Right atrium auricular region (tissue), 2 donors: ENCODE results near the gene ZNF763. TPM values are rescaled to one million over a fixed set of nuclear protein-coding genes. Genes with fewer than 3 reads are reported as not detected.
"Not testable (repeated sequence)": the region's sequence is repeated elsewhere in the genome, so short reads cannot be mapped to it uniquely, and the experiment has no call there.

ENCODE experiments used
- DNase-seq: peaks from one replicate; pipeline ENCODE4 v3.0.0-alpha.2; 2019; ENCODE audit warnings: low spot score
- H3K27ac ChIP-seq, 2 donors: fragments of 200-600 bp; sonication (generic); 1 replicate in 1 of 2; 2 replicates in 1 of 2; pipeline ENCODE4 v1.5.1; 2016 to 2019
- H3K27me3 ChIP-seq, 2 donors: fragments of 200-600 bp; sonication (generic); one replicate each; pipeline versions ENCODE4 v1.5.1 to v1.6.0; 2017 to 2019
- H3K36me3 ChIP-seq: fragments of 200-600 bp; sonication (generic); one replicate; pipeline ENCODE4 v1.5.1; 2016
- H3K4me1 ChIP-seq, 2 donors: fragments of 200-600 bp; sonication (generic); one replicate each; pipeline versions ENCODE4 v1.5.1 to v1.6.0; 2017 to 2019
- H3K4me3 ChIP-seq, 2 donors: fragments of 200-600 bp; sonication (generic); 1 replicate in 1 of 2; 2 replicates in 1 of 2; pipeline ENCODE4 v1.5.1; 2017 to 2019; ENCODE audit warnings: mild to moderate bottlenecking in 1 of 2, moderate library complexity in 1 of 2
- H3K9me3 ChIP-seq, 2 donors: fragments of 200-600 bp; sonication (generic); one replicate each; pipeline ENCODE4 v1.5.1; 2019
- total RNA-seq, 2 donors: library from RNA; depleted of rRNA; stranded (reverse); fragments of >200 nt; gene quantifications; one replicate each; pipeline ENCODE4 v1.1.0, GENCODE V29; 2016
- TF ChIP-seq, protein P1 (sequence below), 2 donors: fragments of 200-600 bp; sonication (generic); IDR thresholded peaks; one replicate each; pipeline ENCODE4 v1.5.1; 2019; ENCODE audit warnings: antibody characterized with exemption in 2 of 2

ZNF763 gene
- total RNA-seq, 2 donors from 2014 or later: 1.4 to 2.6 TPM

DNA sequence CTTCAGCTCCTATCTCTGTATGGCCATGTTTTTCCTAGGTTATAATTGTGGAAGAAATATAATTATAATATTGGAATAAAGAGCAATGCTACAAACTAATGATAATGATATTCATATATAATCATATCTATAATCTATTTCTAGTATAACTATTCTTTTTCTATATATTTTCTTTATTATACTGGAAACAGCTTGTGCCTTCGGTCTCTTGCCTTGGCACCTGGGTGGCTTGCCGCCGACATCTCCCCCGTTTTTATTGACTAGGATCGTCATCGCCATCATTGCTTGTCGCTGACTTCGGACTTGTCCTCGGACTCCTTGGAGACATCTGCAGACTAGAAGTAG, 24.2 kb downstream of the ZNF763 start:
- Histone ChIP-seq H3K4me1 (peaks cover 0 to 10% of the 10 kb centered on the region in 2 donors), H3K27ac (peak overlapping the region in 1 of 2 donors; percentile 84), H3K27me3 (no peaks in the 10 kb centered on the region), H3K4me3 (peak overlapping the region in 1 of 2 donors; percentile 79), H3K36me3 (peaks cover 8% of the 10 kb centered on the region), H3K9me3 (no peaks in the 10 kb centered on the region)
- TF ChIP-seq, protein P1, sequence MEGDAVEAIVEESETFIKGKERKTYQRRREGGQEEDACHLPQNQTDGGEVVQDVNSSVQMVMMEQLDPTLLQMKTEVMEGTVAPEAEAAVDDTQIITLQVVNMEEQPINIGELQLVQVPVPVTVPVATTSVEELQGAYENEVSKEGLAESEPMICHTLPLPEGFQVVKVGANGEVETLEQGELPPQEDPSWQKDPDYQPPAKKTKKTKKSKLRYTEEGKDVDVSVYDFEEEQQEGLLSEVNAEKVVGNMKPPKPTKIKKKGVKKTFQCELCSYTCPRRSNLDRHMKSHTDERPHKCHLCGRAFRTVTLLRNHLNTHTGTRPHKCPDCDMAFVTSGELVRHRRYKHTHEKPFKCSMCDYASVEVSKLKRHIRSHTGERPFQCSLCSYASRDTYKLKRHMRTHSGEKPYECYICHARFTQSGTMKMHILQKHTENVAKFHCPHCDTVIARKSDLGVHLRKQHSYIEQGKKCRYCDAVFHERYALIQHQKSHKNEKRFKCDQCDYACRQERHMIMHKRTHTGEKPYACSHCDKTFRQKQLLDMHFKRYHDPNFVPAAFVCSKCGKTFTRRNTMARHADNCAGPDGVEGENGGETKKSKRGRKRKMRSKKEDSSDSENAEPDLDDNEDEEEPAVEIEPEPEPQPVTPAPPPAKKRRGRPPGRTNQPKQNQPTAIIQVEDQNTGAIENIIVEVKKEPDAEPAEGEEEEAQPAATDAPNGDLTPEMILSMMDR (IDR thresholded peaks at IDR 0.05): no peak
- DNase-seq: no peak

DNA sequence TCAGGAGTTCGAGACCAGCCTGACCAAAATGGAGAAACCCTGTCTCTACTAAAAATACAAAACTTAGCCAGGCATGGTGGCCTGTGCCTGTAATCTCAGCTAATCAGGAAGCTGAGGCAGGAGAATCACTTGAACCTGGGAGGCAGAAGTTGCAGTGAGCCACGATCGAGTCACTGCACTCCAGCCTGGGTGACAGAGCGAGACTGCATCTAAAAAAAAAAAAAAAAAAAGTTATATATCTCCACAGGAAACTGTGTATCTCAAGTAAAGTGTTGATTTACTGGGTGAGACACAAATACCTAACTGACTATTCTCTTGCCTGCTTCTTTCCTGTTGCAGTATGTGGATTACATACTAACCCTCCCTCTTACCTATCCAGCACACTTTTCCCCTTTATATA, 27.1 kb downstream of the ZNF763 start:
- not testable (repeated sequence) for H3K36me3 ChIP-seq, H3K27ac ChIP-seq, H3K4me3 ChIP-seq, DNase-seq, H3K27me3 ChIP-seq, H3K9me3 ChIP-seq
- H3K4me1 ChIP-seq: peaks cover 0 to 10% of the 10 kb centered on the region in 2 donors

DNA sequence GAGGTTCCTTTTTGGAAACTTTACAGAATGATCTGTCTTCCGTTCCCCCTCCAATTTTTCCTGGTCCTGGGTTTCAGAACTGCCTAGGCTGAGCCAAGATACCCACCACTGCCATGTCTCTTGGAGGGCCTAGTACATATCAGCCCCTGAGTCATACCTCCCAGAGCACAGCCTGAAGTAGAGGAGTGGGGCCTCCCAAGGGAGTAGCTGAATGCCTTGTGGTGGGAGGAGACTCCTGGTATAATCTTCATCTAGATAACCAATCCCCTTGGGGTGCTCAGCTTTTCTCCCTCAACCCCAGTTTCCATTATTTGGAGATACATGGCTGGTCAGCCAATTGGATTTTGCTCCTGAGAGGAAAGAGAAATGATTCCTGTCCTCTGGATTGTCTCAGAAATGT, 30.3 kb downstream of the ZNF763 start:
- H3K4me1 ChIP-seq: no peaks in the 10 kb centered on the region
- DNase-seq: no peak
- TF ChIP-seq, protein P1 (IDR thresholded peaks at IDR 0.05): no peak
- H3K9me3 ChIP-seq: no peaks in the 10 kb centered on the region
- no peak overlapping the region for H3K27ac ChIP-seq
- peaks cover under 1% of the 10 kb centered on the region for H3K36me3 ChIP-seq
- H3K4me3 ChIP-seq: no peak overlapping the region
- no peaks in the 10 kb centered on the region for H3K27me3 ChIP-seq

DNA sequence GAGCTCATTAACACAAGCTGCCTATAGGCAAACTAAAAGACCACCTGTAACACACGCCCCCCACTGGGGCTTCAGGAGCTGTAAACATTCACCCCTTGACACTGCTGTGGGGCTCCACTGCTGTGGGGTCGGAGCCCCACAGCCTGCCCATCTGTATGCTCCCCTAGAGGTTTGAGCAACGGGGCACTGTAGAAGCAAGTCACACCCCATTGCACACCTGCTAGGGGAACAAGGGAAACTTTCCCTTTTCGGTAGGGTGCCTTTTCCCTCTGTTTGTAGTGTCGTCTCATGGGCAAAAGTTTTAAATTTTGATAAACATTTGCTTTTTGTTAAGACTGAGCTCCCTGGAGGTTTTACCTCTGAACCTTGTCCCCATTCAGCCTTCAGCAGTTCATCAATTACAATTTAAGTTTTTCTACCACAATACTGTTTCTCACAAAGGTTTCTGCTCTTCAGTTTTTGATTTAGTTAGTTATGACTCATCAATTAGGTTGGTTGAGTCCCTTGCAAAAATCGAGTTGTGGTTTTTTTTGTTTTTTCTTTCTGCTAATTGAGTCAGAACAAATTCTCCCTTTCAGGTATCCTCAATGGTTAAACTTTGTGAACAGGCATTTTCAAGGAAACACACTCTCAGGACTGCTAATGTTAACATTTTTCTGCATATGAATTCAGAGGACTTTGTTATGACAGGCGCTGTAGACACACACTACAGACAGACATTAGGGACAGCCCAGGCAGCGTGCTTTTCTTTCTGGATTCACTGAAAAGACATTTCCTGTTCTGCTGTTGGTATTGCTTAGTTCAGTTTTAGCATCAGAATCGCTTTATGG, 35.5 kb downstream of the ZNF763 start:
- no peak for DNase-seq
- Histone ChIP-seq H3K4me1 (no peaks in the 10 kb centered on the region), H3K36me3 (peaks cover 11% of the 10 kb centered on the region), H3K27me3 (no peaks in the 10 kb centered on the region), H3K27ac (no peak overlapping the region), H3K9me3 (no peaks in the 10 kb centered on the region), H3K4me3 (no peak overlapping the region)
- TF ChIP-seq, protein P1 (IDR thresholded peaks at IDR 0.05): no peak

DNA sequence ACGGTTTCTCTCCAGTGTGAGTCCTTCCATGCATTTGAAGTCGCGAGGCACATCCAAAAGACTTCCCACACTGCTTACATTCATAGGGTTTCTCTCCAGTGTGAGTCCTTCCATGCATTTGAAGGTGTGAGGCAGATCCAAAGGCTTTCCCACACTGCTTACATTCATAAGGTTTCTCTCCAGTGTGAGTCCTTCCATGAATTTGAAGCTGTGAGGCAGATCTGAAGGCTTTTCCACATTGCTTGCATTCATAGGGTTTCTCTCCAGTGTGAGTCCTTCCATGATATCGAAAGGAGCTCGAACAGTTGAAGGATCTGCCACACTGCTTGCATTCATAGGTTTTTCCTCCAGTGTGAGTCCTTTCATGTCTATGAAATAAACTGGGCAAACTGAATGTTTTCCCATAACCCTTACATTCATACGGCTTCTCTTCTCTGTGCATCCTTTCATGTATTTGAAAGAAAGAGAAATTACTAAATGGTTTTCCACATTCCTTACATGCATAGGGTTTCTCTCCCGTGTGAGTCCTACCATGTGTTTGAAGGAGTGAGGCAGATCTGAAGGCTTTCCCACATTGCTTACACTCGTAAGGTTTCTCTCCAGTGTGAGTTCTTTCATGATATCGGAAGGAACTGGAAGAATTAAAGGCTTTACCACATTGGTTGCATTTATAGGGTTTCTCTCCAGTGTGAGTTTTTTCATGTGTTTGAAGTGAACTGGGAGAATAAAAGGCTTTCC, 50.3 kb downstream of the ZNF763 start:
- DNase-seq: no peak
- TF ChIP-seq, protein P1 (IDR thresholded peaks at IDR 0.05): no peak
- Histone ChIP-seq H3K27ac (no peak overlapping the region), H3K36me3 (peaks cover 49% of the 10 kb centered on the region), H3K4me1 (no peaks in the 10 kb centered on the region), H3K27me3 (no peaks in the 10 kb centered on the region), H3K4me3 (no peak overlapping the region), H3K9me3 (peaks cover 22 to 66% of the 10 kb centered on the region in 2 donors)

DNA sequence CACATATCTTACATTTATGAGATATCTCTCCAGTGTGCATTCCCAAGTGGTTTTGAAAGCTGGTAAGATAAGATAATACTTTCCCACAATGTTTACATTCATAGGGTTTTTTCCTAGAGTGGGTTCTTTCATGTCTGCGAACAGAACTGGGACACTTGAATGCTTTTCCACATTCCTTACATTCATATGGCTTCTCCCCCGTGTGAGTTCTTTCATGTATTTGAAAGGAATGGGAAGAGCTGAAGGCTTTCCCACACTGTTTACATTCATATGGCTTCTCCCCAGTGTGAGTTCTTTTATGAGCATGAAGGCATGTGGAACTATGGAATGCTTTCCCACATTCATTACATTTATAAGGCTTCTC, 50.9 kb downstream of the ZNF763 start:
- peaks cover 22 to 66% of the 10 kb centered on the region in 2 donors for H3K9me3 ChIP-seq
- TF ChIP-seq, protein P1 (IDR thresholded peaks at IDR 0.05): no peak
- no peak overlapping the region for H3K27ac ChIP-seq

More for the DNA sequence above, 50.9 kb downstream of the ZNF763 start:
- Histone ChIP-seq H3K4me3 (no peak overlapping the region), H3K27me3 (no peaks in the 10 kb centered on the region), H3K4me1 (no peaks in the 10 kb centered on the region), H3K36me3 (peaks cover 49% of the 10 kb centered on the region)
- no peak for DNase-seq
